Mucosa of descending colon (tissue), 3 donors: ENCODE results near the gene KIAA0753. TPM values are rescaled to one million over a fixed set of nuclear protein-coding genes. Genes with fewer than 3 reads are reported as not detected.

Experiments
- ATAC-seq: fragments of 200-7000 bp; cut with Tn5 transposase; one replicate; pipeline ENCODE4 v1.9.1; 2020; ENCODE audit warnings: mild to moderate bottlenecking, moderate library complexity
- DNase-seq, 3 donors: peaks; one replicate each; pipeline ENCODE4 v3.0.0-alpha.2; 2020
- H3K36me3 ChIP-seq: fragments of 200-600 bp; one replicate; pipeline ENCODE4 v1.8.0; 2021; ENCODE audit warnings: low read depth, mild to moderate bottlenecking
- H3K4me1 ChIP-seq: fragments of 200-600 bp; one replicate; pipeline ENCODE4 v1.8.0; 2021; ENCODE audit warnings: low read depth, mild to moderate bottlenecking
- H3K4me3 ChIP-seq: fragments of 200-600 bp; one replicate; pipeline ENCODE4 v1.8.0; 2021; ENCODE audit warnings: mild to moderate bottlenecking
- H3K9me3 ChIP-seq: fragments of 200-600 bp; one replicate; pipeline ENCODE4 v1.8.0; 2021; ENCODE audit warnings: mild to moderate bottlenecking
- intact Hi-C, 2 donors: fragments of 100-400 bp; cut with DNase I in 1 of 2; cut with micrococcal nuclease in 1 of 2; formaldehyde crosslinking; loops; one replicate each; pipeline versions ENCODE4 v1.11.0 to v1.11.1; 2022; cut with DNase I, micrococcal nuclease
- total RNA-seq, 3 donors: library from RNA; stranded (reverse); fragmentation: NEBNext Ultra II Directional in 2 of 3; extraction: Animal tissue kit (Norgen Biotek cat#: 25700) in 2 of 3; gene quantifications; one replicate each; pipeline versions ENCODE4 v1.2.1 to v1.2.4, GENCODE V29; 2021 to 2023
- TF ChIP-seq, protein P1 (sequence below): fragments of 200-600 bp; IDR thresholded peaks from one replicate; pipeline ENCODE4 v1.8.0; 2022; ENCODE audit warnings: antibody characterized with exemption, mild to moderate bottlenecking
- donor health status: DM: no; HTN: no; CAD: no; lungs with moderate emphysema.
- donor health status: DM: no; HTN: no; CAD: no.
- donor health status: DM: no; HTN: yes; CAD: no.

The KIAA0753 gene
- total RNA-seq, 3 donors from 2014 or later: 15.5 to 22.8 (median 18.6) TPM

DNA sequence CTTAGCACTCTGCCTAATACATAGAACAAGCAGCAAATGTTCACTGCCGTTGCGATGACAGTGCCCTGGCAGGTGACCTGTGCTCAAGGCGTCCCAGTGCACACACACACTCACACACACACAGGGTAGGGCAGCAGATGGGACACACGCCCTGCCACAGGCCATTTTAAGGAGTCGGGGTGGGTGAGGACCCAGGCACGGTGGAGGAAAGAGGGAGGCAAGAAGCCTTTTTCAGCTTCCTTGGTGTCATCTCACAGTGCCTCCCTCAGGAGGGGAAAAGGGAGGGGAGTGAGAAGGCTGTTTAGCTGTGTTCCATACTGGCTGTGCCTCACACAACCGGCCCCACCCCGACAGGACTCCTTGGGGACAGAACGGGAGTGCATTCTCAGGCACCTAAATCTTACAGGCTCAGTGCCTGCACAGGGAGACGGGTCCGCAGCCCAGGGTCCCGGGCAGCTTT lies 85.6 kb downstream of the KIAA0753 start:
- DNase-seq (peak; percentile 72 to 76 (median 73)), ATAC-seq (peak; percentile 63)
- Histone ChIP-seq H3K36me3 (no peaks in the 10 kb centered on the region), H3K4me3 (no peak overlapping the region), H3K9me3 (no peaks in the 10 kb centered on the region), H3K4me1 (peaks cover 11% of the 10 kb centered on the region)
- intact Hi-C loops: no loop called here
- TF ChIP-seq, protein P1, sequence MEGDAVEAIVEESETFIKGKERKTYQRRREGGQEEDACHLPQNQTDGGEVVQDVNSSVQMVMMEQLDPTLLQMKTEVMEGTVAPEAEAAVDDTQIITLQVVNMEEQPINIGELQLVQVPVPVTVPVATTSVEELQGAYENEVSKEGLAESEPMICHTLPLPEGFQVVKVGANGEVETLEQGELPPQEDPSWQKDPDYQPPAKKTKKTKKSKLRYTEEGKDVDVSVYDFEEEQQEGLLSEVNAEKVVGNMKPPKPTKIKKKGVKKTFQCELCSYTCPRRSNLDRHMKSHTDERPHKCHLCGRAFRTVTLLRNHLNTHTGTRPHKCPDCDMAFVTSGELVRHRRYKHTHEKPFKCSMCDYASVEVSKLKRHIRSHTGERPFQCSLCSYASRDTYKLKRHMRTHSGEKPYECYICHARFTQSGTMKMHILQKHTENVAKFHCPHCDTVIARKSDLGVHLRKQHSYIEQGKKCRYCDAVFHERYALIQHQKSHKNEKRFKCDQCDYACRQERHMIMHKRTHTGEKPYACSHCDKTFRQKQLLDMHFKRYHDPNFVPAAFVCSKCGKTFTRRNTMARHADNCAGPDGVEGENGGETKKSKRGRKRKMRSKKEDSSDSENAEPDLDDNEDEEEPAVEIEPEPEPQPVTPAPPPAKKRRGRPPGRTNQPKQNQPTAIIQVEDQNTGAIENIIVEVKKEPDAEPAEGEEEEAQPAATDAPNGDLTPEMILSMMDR: no peak

DNA sequence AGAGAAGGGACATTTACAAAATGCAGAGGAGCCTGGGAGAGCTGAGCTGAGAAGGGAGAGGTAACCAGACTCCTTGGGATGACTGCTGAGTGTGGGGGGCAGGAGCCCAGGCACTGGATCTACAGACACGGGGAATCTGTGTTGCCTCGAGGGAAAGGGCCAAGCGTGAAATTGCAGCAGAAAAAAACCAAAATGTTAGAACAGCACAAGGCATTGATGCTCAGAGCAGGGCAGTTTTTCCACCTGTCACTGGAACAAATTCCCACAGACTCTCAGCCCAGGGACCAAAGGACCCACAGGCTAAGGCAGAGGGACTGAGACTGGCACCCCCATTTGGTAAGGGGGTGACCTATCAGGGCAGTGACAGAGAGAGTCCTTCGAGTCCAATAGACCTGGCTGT lies 86.2 kb downstream of the KIAA0753 start:
- H3K9me3 ChIP-seq: no peaks in the 10 kb centered on the region
- peaks cover 11% of the 10 kb centered on the region for H3K4me1 ChIP-seq
- no peak for ATAC-seq
- H3K36me3 ChIP-seq: no peaks in the 10 kb centered on the region
- TF ChIP-seq, protein P1: no peak
- no peak for DNase-seq
- H3K4me3 ChIP-seq: no peak overlapping the region
- intact Hi-C loops: no loop called here

DNA sequence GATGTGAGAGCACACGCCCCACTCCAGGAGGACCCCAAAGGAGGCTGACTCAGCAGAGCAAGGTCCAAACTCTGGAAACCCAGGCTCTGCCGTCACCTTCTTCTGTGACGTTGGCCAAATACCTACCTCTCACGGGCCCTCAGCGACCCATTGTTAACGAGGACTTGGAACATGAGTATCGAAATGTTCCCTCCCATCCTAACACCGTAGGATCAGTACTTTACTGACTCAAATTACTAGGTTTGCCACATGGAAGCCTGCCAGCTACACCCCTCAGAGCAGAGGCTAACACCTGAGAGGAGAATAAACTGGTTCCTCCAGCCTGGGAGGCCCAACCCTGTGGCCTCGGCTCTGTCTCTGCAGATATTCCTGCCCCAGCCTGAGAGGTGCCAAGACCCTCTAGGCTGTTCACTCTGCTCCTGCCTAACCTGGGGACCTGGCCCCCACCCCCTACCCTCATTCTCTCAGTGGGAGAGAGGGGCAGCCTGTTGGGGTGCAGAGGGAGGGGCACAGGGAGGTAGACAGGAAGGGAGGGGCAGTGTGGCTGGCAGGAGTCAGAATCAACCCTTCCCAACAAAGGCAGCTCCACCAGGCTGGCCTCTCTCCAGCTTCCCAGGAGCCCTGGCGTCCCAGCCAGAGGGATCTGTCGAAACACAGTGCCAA lies 88.5 kb downstream of the KIAA0753 start:
- TF ChIP-seq, protein P1: no peak
- H3K4me3 ChIP-seq: no peak overlapping the region
- no peaks in the 10 kb centered on the region for H3K9me3 ChIP-seq
- ATAC-seq (peak; percentile 66), DNase-seq (peak; percentile 83 to 87 (median 86))
- H3K36me3 ChIP-seq: no peaks in the 10 kb centered on the region
- intact Hi-C loops: no loop called here
- H3K4me1 ChIP-seq: peaks cover 11% of the 10 kb centered on the region

DNA sequence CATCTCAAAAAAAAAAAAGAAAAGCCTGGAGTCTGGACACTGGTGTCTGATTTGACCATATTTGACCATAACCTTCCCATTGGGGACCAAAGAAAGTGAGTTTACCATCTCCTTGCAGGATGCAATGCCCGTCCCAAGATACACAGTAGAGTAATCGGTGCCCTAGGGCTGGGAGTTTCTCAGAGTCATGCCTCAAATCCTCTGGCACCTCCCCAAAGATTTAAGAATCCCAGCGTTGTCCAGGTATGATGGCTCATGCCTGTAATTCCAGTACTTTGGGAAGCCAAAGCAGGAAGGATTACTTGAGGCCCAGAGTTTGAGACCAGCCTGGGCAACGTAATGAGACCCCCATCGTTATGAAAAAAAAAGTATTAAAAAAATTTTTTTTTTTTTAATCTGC lies 89.2 kb downstream of the KIAA0753 start:
- Histone ChIP-seq H3K4me1 (peaks cover 11% of the 10 kb centered on the region), H3K4me3 (no peak overlapping the region), H3K9me3 (no peaks in the 10 kb centered on the region), H3K36me3 (no peaks in the 10 kb centered on the region)
- TF ChIP-seq, protein P1: no peak
- intact Hi-C loops: no loop called here
- no peak for ATAC-seq
- DNase-seq: no peak

DNA sequence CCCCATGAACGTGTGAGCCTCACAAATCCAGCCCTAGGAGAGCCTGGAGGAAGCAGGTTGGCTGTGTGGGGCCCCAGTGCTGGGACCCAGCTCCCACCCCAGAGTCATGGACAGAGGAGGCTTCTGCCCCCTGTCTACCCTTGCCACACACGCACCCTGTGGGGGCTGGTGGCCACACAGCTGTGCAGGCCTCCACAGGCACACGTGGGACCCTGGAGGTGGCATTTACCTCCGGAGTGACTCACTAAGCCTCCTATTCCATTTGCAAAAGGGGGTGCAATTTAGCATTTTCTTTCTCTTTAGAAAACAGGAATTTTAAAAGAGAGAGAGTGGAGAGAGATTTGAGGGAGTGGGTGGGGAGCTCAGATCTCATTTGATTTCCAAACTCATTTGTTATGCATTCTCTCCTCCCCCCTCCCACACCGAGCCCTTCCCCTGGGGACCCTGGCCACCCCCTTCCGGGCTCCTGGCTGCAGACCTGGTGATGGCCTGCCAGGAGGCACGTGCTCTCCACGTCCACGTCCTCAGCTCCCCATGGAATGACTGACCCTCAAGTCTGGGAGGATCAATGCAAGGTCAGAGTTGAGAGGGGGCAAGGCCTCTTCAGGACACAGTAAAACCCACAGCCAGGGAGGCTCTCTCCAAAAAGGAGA lies 91.0 kb downstream of the KIAA0753 start:
- Histone ChIP-seq H3K36me3 (no peaks in the 10 kb centered on the region), H3K4me1 (peaks cover 6% of the 10 kb centered on the region), H3K9me3 (no peaks in the 10 kb centered on the region), H3K4me3 (no peak overlapping the region)
- intact Hi-C loops: no loop called here
- TF ChIP-seq, protein P1: no peak
- DNase-seq (peak in 1 of 3 donors; percentile 15), ATAC-seq (no peak)
